HCT116 (cell line): Measurements from ENCODE around the gene TIMM29. TPM values are rescaled to one million over a fixed set of nuclear protein-coding genes. Genes with fewer than 3 reads are reported as not detected.

Experiments used
- ATAC-seq: fragments of 200-7000 bp; cut with Tn5 transposase; 2 replicates; pipeline ENCODE4 v1.9.1; 2020; ENCODE audit warnings: mild to moderate bottlenecking, moderate library complexity
- BruUV-seq: library from RNA; stranded (reverse); fragments of 400-500 nt; replicated peaks from 2 replicates; lab custom pipeline; 2021; lab: Mats Ljungman, UMichigan
- CTCF ChIA-PET: fragments of 300-600 bp; sonication (Branson Sonifier 250); formaldehyde crosslinking; loops from one replicate; lab custom pipeline; 2021; ENCODE audit warnings: antibody characterized with exemption; lab: Charles Lee
- POLR2A ChIA-PET: fragments of 300-600, 350-600 bp; sonication (Branson Sonifier 250); formaldehyde crosslinking; loops from one replicate; lab custom pipeline; 2021; ENCODE audit warnings: antibody characterized with exemption; lab: Charles Lee
- RAD21 ChIA-PET, 2 experiments: fragments of 300-600 bp; sonication (Branson Sonifier 250); formaldehyde crosslinking; loops; one replicate each; lab custom pipeline; 2023; ENCODE audit warnings: low total read pairs in 2 of 2; ENCODE audit not compliant: uncharacterized antibody in 2 of 2, unreplicated experiment in 2 of 2, low non-redundant PET in 1 of 2; lab: Charles Lee
- DNase-seq: peaks from one replicate; pipeline ENCODE4 v3.0.0-alpha.2; 2010; ENCODE audit warnings: low read depth, low spot score
- H2AFZ ChIP-seq: fragments of 200-600 bp; shearing (Covaris generic), sonication (generic); 2 replicates; pipeline ENCODE4 v1.6.1; 2017; ENCODE audit warnings: low read depth, mixed run types, mixed read lengths, antibody characterized with exemption, low read length; ENCODE audit not compliant: poor library complexity, severe bottlenecking
- H3K27ac ChIP-seq: 2 replicates; pipeline ENCODE4 v1.5.1; 2012; ENCODE audit warnings: low read depth, low read length
- H3K27me3 ChIP-seq: fragments of 200-600 bp; sonication (generic); 2 replicates; pipeline ENCODE4 v1.6.1; 2016; ENCODE audit warnings: mixed run types, low read length, mixed read lengths; ENCODE audit not compliant: insufficient read depth
- H3K36me3 ChIP-seq, 2 experiments: fragments of 200-500 bp in 1 of 2; fragments of 200-600 bp in 1 of 2; sonication (Bioruptor generic) in 1 of 2; sonication (generic) in 1 of 2; 2 replicates each; pipeline versions ENCODE4 v1.5.1 to v1.6.1; 2014 to 2016; ENCODE audit warnings: low read length in 2 of 2, inconsistent platforms in 1 of 2, mixed read lengths in 1 of 2, mixed run types in 1 of 2; ENCODE audit not compliant: insufficient read depth in 2 of 2, control insufficient read depth in 1 of 2
- H3K4me1 ChIP-seq, 2 experiments: fragments of 200-600 bp in 1 of 2; sonication (generic) in 1 of 2; 2 replicates each; pipeline versions ENCODE4 v1.5.1 to v1.6.1; 2012 to 2017; ENCODE audit warnings: low read length in 2 of 2, inconsistent platforms in 1 of 2, mild to moderate bottlenecking in 1 of 2, mixed read lengths in 1 of 2, mixed run types in 1 of 2, moderate library complexity in 1 of 2; ENCODE audit not compliant: insufficient read depth in 2 of 2, control insufficient read depth in 1 of 2
- H3K4me2 ChIP-seq: fragments of 200-600 bp; sonication (generic); 2 replicates; pipeline ENCODE4 v1.6.1; 2017; ENCODE audit warnings: mixed run types, low read length, mixed read lengths
- H3K4me3 ChIP-seq, 2 experiments: fragments of 200-600 bp in 1 of 2; sonication (generic) in 1 of 2; replicated peaks in 1 of 2; 2 replicates each; pipeline ENCODE4 v1.5.1; 2011 to 2016; ENCODE audit warnings: low read length in 2 of 2, control low read depth in 1 of 2, low read depth in 1 of 2, mild to moderate bottlenecking in 1 of 2, mixed read lengths in 1 of 2, mixed run types in 1 of 2
- H3K79me2 ChIP-seq: fragments of 200-600 bp; sonication (generic); 2 replicates; pipeline ENCODE4 v1.6.1; 2017; ENCODE audit warnings: mild to moderate bottlenecking, mixed run types, low read length, moderate library complexity, mixed read lengths; ENCODE audit not compliant: insufficient read depth
- H3K9ac ChIP-seq: fragments of 200-600 bp; sonication (generic); 2 replicates; pipeline ENCODE4 v1.6.1; 2016; ENCODE audit warnings: low read length, mixed read lengths
- H3K9me2 ChIP-seq: fragments of 200-600 bp; sonication (generic), shearing (Covaris generic); 2 replicates; pipeline ENCODE4 v1.6.1; 2017; ENCODE audit warnings: mixed run types, mild to moderate bottlenecking, moderate library complexity; ENCODE audit not compliant: insufficient read depth
- H3K9me3 ChIP-seq, 2 experiments: fragments of 200-500 bp in 1 of 2; fragments of 200-600 bp in 1 of 2; sonication (Bioruptor generic) in 1 of 2; sonication (generic) in 1 of 2; 2 replicates each; pipeline ENCODE4 v1.6.1; 2014 to 2017; ENCODE audit warnings: low read length in 2 of 2, mixed read lengths in 2 of 2, inconsistent platforms in 1 of 2, low read depth in 1 of 2, mild to moderate bottlenecking in 1 of 2, mixed run types in 1 of 2, moderate library complexity in 1 of 2; ENCODE audit not compliant: control insufficient read depth in 1 of 2, insufficient read depth in 1 of 2
- H4K20me1 ChIP-seq: fragments of 200-600 bp; sonication (generic), shearing (Covaris generic); 2 replicates; pipeline ENCODE4 v1.6.1; 2017; ENCODE audit warnings: mixed run types, mild to moderate bottlenecking, moderate library complexity; ENCODE audit not compliant: insufficient read depth
- CBX3 ChIP-seq: IDR thresholded peaks from 2 replicates; pipeline ENCODE4 v1.6.1; 2012; ENCODE audit warnings: low read depth
- ELF1 ChIP-seq: IDR thresholded peaks from 2 replicates; pipeline ENCODE4 v1.6.1; 2012; ENCODE audit warnings: low read depth, borderline replicate concordance
- EZH2 ChIP-seq: fragments of 200-600 bp; sonication (generic); IDR thresholded peaks from 2 replicates; pipeline ENCODE4 v1.6.1; 2017; ENCODE audit warnings: antibody characterized with exemption, mixed run types
- FOSL1 ChIP-seq: IDR thresholded peaks from 2 replicates; pipeline ENCODE4 v1.6.1; 2012; ENCODE audit warnings: low read depth
- POLR2AphosphoS5 ChIP-seq: IDR thresholded peaks from 2 replicates; pipeline ENCODE4 v1.6.1; 2011; ENCODE audit warnings: mild to moderate bottlenecking, low read depth, low read length, moderate library complexity
- REST ChIP-seq: IDR thresholded peaks from 2 replicates; pipeline ENCODE4 v1.6.1; 2012; ENCODE audit warnings: low read depth
- SIN3A ChIP-seq: IDR thresholded peaks from 2 replicates; pipeline ENCODE4 v1.6.1; 2012; ENCODE audit warnings: low read depth
- TCF7L2 ChIP-seq: IDR thresholded peaks from 2 replicates; pipeline ENCODE4 v1.7.0; 2011; ENCODE audit warnings: borderline replicate concordance, inconsistent platforms; ENCODE audit not compliant: insufficient read depth, insufficient read length; ENCODE audit errors: extremely low read depth
- YY1 ChIP-seq: IDR thresholded peaks from 2 replicates; pipeline ENCODE4 v1.6.1; 2011; ENCODE audit warnings: low read length, low read depth, moderate library complexity, mild to moderate bottlenecking; ENCODE audit not compliant: insufficient replicate concordance; ENCODE audit errors: extremely low read depth
- intact Hi-C: fragments of 100-400 bp; cut with micrococcal nuclease; formaldehyde crosslinking; loops from 2 replicates; pipeline ENCODE4 v1.10.0; 2022
- total RNA-seq: library from RNA; stranded (reverse); gene quantifications from one replicate; pipeline ENCODE4 v1.2.1, GENCODE V29; 2021; ENCODE audit not compliant: unreplicated experiment
- TF ChIP-seq, protein P1 (sequence below): IDR thresholded peaks from 2 replicates; pipeline ENCODE4 v1.6.1; 2011; ENCODE audit warnings: mild to moderate bottlenecking, low read length, moderate library complexity; ENCODE audit not compliant: insufficient replicate concordance; ENCODE audit errors: extremely low read depth
- TF ChIP-seq, protein P2 (sequence below), 3 experiments: fragments of 200-600 bp in 1 of 3; sonication (generic) in 1 of 3; IDR thresholded peaks in 2 of 3; conservative IDR thresholded peaks in 1 of 3; 2 replicates each; pipeline ENCODE4 v1.5.1; 2012 to 2017; ENCODE audit warnings: low read depth in 2 of 3, low read length in 2 of 3, antibody characterized with exemption in 1 of 3, borderline replicate concordance in 1 of 3, control low read depth in 1 of 3, mild to moderate bottlenecking in 1 of 3, mixed read lengths in 1 of 3, mixed run types in 1 of 3, moderate library complexity in 1 of 3; ENCODE audit not compliant: insufficient read depth in 1 of 3

Gene TIMM29
- total RNA-seq, 1 experiment from 2014 or later: 20.3 TPM

GRCh38 chr19:10881403-10882107 is 47.1 kb upstream of the TIMM29 start:
- Histone ChIP-seq H3K4me3 (no peak overlapping the region), H3K79me2 (peaks cover 97% of the 10 kb centered on the region), H3K9ac (no peak overlapping the region), H3K9me2 (no peaks in the 10 kb centered on the region), H3K4me1 (peaks cover 31 to 95% of the 10 kb centered on the region in 2 experiments), H3K27me3 (no peaks in the 10 kb centered on the region), H2AFZ (no peak overlapping the region), H3K9me3 (no peaks in the 10 kb centered on the region), H3K27ac (no peak overlapping the region), H3K4me2 (no peak overlapping the region), H3K36me3 (no peaks in the 10 kb centered on the region), H4K20me1 (peaks cover 5% of the 10 kb centered on the region; the same call in 1 of the 2 replicates)
- BruUV-seq: no TSS peak
- TF ChIP-seq YY1: no peak
- no peak for TF ChIP-seq TCF7L2
- TF ChIP-seq REST: no peak
- TF ChIP-seq FOSL1: no peak
- TF ChIP-seq SIN3A: no peak
- no peak for TF ChIP-seq ELF1
- TF ChIP-seq, protein P1, sequence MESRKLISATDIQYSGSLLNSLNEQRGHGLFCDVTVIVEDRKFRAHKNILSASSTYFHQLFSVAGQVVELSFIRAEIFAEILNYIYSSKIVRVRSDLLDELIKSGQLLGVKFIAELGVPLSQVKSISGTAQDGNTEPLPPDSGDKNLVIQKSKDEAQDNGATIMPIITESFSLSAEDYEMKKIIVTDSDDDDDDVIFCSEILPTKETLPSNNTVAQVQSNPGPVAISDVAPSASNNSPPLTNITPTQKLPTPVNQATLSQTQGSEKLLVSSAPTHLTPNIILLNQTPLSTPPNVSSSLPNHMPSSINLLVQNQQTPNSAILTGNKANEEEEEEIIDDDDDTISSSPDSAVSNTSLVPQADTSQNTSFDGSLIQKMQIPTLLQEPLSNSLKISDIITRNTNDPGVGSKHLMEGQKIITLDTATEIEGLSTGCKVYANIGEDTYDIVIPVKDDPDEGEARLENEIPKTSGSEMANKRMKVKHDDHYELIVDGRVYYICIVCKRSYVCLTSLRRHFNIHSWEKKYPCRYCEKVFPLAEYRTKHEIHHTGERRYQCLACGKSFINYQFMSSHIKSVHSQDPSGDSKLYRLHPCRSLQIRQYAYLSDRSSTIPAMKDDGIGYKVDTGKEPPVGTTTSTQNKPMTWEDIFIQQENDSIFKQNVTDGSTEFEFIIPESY: no peak
- no peak for TF ChIP-seq EZH2
- no peak for TF ChIP-seq CBX3
- no peak for TF ChIP-seq POLR2AphosphoS5
- TF ChIP-seq, protein P2, sequence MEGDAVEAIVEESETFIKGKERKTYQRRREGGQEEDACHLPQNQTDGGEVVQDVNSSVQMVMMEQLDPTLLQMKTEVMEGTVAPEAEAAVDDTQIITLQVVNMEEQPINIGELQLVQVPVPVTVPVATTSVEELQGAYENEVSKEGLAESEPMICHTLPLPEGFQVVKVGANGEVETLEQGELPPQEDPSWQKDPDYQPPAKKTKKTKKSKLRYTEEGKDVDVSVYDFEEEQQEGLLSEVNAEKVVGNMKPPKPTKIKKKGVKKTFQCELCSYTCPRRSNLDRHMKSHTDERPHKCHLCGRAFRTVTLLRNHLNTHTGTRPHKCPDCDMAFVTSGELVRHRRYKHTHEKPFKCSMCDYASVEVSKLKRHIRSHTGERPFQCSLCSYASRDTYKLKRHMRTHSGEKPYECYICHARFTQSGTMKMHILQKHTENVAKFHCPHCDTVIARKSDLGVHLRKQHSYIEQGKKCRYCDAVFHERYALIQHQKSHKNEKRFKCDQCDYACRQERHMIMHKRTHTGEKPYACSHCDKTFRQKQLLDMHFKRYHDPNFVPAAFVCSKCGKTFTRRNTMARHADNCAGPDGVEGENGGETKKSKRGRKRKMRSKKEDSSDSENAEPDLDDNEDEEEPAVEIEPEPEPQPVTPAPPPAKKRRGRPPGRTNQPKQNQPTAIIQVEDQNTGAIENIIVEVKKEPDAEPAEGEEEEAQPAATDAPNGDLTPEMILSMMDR (IDR thresholded peaks at IDR 0.05 in 2 of 3, conservative IDR thresholded peaks at IDR 0.05 in 1 of 3; ENCODE audit: borderline replicate concordance in 1 of 3, insufficient read depth in 1 of 3, low read depth in 2 of 3, low read length in 2 of 3): no peak
- RAD21 ChIA-PET: no interaction called here
- DNase-seq (no peak), ATAC-seq (no peak)
- POLR2A ChIA-PET: no interaction called here
- intact Hi-C loops: no loop called here
- CTCF ChIA-PET: interaction anchor here (3.7 kb wide), 1 partner anchor 18 kb away, joined by 15 read pairs; no protein-coding TSS in a partner anchor
